ENCODE measurements around the gene PRCD.
A peak's percentile ranks its signal among the peaks of the same experiment; 100 is the strongest.
"Not testable (repeated sequence)": the region's sequence is repeated elsewhere in the genome, so short reads cannot be mapped to it uniquely, and the experiment has no call there.

The PRCD gene

DNA sequence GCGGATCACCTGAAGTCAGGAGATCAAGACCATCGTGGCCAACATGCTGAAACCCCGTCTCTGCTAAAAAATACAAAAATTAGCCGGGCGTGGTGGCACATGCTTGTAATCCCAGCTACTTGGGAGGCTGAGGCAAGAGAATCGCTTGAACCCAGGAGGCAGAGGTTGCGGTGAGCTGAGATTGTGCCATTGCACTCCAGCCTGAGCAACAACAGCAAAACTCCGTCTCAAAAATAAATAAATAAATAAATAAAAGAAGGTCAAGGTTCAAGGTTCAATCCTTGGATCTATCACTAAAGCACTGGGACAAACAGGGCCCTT lies 14.4 kb upstream of the PRCD start:
- DNase-seq = not testable (repeated sequence)

DNA sequence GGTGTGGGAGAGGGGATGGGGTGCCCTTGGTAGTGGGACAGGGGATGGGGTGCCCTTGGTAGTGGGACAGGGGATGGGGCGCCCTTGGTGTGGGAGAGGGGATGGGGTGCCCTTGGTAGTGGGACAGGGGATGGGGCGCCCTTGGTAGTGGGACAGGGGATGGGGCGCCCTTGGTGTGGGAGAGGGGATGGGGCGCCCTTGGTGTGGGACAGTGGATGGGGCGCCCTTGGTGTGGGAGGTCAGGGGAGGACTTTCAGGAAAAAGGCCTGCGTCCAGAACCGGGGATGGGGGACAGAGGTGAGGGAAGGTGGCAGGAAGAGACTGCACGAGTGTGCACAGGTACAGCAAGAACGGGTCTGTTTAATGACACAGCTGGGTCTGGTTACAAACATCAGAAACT lies 12.8 kb upstream of the PRCD start:
- DNase-seq = not testable (repeated sequence)

DNA sequence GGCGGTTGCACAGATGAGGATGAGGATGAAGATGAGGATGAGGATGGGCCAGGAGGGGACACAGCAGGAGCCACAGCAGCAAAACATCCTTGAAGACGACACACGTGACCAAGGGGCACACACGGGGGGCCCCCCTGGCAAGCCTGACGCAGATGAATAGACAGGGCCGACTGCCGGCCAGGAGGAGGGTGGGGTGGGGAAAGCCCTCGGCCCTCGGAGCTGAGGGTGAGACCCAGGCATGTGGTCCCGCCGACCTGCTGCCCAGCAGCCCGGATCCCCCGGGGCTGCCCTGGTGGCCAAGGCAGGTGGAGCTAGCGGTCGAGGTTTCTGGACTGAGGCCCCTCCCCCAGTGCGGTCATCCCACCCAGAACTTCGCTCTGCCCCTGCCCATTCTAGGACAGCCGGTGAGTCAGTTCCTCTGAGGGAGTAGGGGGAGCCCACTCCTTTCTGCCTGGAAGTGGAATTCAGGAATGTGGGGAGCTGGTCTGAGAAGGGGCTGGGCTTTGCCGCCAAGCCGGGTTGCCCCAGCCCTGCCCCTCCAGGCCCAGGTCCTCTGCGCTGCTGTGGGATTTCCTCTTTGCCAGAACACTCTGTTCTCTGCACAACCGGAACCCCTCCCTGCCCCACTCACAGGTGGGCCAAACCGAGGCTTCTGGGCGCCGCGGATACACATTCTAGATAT lies 12.3 kb upstream of the PRCD start:
- no peak for DNase-seq

DNA sequence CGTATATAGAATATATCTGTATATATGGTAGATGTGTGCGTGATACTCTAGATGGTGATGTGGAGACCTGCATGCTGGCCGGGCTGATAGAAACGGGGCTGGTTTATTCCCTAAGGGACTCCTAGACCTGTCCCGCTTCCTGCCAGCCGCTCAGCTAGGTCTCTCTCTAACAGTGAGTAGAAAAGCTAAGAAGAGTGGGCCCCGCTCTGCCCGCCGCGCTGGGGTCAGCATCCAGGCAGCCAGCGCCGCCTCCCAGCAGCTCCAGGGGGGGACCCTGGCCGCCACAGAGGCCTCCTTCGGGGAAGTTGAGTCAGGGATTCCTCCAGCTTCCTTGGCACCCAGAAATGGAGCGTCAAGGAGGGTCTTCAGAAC lies 11.7 kb upstream of the PRCD start:
- no peak for DNase-seq

DNA sequence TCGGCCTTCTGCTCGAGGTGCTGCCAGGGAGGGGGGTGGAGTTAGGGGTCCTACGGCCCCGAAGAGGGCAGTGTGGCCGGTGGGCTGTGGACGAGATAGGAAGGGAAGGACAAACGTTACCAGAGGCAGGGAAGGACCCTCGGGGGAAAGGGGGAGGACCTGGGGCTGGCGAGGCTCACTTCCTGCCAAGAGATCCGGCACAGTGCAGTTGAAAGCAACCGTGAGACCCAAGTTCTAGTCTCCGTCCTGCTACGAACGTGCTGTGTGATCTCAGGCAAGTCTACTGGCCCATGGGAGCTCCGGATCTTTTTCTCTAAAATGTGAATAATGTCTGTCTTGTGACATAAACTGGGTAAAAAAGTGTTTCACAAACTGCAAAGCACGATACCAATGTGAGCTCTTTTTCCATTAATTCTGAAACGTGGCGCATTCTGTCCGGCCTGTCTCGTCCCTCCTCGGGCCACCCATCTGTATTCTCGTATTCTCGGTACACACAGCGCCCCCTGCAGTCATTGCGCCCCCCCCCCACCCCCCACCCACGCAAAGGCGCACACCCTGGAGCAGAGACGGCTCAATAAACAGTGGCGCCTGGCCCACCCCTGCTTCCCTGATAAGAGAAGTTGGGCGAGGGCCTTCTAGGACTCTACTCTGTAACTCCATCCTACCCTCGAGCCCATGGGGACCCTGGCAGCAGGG lies 11.2 kb upstream of the PRCD start:
- no peak for DNase-seq

DNA sequence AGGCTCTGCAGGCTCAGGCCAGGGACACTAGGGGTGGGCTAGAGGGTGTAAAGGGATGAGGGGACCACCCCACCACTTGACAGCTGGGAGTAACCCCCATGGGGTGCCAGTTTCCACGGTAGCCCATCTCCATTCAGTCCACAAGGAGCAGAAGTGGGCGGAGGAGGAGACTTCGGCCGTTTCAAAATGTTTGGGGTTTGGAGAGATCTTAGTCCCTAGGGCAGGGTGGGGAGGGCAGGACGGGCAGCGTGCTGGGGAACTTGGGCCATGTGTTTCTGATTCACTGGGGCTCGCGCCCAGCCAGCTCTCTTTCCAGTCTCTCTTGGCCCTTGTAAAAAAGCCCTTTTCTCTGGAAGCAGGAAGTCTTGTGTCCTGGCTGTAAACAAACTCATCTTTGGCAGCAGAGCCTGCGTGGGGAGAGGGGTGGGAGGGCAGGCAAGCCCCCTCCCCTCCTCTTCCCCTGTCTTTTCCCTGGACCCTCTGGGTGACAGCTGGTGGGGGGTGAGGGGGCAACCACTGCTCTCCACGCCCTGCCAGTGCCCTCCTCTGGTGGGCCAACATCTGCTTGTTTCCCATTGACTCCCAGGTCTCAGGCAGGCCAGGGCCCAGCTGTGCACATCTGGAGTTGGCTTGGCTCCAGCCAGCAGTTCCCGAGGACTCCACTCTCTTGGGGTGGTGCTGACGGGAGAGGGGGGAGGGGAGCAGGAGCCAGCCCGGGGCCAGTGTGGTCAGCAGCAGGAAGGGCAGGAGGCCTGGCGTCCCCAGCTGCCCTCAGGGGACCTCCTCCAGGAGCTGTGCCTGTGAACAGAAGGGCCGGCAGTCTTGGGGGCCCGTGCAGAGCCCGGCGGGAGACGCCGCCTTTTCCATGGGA lies 10.4 kb upstream of the PRCD start:
- DNase-seq = peak in 24 of 56 donors; percentile 19 to 79 (median 43)

DNA sequence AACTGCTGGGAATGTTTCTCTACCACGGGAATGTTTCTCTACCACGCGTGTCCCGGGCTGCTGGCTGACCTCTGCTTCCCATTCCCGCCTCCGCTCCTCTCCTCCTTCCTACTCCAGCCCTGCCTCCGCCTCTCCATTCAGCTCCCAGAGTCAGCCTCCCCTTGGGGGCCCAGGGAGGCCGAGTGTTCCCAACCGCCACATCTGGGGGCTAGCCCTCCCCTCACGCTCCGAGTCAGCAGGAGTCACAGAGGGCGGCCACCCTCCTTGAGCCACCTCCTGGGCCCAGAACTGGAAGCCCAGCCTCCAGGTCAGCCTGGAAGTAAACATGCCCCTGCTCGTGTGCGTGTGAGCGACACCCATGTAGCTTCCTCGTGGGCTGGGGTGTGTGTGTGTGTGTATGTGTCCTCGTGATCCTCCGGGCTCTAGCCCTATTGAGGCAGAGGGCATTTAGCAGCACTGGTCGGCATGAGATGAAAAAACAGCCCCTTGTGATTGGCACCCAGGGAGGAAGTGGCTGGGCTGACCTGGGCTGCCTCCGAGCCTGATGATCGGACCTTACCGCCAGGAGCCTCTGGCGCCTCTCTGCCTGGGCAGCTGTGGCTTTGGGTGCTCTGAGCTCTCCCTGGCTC lies 9.6 kb upstream of the PRCD start:
- DNase-seq = no peak

DNA sequence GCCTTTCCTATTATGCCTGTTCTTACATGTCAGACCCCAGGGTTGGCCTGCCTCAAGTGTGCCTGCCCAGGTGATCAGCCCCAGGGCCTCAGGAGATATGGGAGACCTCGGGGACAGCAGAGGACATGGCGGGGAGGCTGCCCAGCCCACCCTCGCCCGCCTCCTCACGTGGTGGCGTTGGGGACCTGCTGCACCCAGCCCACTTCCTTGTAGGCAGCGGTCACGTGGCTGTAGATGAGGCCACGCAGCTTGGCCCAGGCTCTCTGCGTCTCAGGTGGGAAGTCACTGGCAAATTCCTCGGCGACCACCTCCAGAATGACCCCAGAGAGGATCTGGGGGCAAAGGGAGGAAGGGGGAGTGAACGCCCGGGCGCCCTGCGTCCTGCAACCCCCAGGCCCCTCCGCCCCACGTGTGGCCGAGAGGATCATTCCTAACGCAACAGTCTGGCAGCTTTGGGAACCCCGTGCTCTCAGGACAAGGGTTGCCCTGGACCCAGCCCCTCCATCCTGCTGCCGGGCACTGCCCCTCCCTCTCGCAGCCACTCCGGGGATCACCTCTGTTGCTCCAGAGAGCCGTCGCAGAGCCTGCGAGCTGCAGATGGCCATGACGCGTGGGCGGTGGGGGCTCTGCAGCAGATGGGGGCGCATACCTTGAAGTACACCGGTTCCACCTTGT lies 8.9 kb upstream of the PRCD start:
- no peak for DNase-seq

DNA sequence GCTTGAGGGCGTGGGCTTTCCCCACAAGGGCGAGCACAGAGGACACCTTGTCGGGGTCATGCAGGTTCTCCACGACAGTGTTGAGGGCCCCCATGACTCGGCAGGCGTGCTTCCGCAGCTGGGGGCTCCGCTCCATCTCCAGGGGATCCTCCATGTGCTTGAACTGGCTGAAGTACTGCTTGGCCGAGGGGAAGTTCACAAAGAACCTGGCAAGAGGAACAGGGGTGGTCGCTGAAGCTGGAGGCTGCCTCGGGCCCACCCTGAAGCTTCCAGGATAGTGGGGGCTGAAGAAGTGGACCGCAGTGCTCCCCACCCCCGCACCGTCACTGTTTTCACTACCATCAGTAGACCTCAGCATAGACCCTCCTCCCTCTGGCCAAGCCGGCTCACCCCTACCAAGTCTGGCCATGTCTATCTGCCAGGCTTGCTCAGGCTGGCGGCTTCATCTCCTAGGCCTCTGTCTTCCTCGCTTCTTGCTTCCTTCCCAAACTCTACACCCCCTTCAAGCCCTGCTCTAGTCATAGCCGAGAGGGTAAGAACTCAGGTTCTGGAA lies 8.3 kb upstream of the PRCD start:
- DNase-seq = no peak

DNA sequence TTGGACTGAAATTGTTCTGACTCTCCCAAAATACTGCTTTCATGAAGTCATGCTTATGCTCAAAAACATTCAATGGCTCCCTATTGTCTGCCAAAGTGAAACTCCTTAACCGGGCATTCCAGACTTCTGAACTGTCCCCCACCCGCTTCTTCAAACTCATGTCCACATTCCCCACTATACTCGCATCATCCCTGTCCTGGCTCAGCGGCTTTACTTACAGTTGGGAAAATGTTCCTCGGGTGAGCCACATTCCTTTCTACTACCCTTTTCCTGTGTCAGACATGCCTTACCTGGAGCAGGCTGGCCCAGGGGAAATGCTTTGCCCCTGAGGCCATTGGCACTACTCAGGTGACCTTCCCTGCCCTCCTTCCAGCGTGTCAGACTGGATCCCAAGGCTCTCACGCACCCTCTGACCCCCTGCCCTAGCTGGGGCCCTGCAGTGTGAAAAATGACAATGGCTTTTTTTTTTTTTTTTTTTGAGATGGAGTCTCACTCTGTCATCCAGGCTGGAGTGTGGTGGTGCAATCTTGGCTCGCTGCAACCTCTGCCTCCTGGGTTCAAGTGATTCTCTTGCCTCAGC lies 7.7 kb upstream of the PRCD start:
- no peak for DNase-seq

DNA sequence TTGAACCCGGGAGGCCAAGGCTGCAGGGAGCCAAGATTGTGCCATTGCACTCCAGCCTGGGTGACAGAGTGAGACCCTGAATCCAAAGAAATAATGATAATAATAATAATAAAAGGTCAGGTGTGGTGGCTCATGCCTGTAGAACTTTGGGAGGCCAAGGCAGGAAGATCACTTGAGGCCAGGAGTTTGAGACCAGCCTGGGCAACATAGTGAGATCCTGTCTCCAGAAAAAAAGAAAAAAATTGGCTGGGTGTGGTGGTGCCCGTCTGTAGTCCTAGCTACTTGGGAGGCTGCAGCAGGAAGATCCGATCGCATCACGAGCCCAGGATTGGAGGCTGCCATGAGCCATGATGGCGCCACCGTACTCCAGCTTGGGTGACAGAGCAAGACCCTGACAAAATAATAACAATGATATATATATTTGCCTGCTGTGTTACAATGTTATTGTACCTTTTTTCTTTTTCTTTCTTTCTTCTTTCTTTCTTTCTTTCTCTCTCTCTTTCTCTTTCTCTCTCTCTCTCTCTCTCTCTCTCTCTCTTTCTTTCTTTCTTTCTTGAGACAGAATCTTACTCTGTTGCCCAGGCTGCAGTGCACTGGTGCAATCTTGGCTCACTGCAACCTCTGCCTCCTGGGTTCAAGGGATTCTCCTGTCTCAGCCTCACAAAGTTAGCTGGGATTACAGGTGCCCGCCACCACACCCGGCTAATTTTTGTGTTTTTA lies 6.0 kb upstream of the PRCD start:
- DNase-seq = not testable (repeated sequence)

DNA sequence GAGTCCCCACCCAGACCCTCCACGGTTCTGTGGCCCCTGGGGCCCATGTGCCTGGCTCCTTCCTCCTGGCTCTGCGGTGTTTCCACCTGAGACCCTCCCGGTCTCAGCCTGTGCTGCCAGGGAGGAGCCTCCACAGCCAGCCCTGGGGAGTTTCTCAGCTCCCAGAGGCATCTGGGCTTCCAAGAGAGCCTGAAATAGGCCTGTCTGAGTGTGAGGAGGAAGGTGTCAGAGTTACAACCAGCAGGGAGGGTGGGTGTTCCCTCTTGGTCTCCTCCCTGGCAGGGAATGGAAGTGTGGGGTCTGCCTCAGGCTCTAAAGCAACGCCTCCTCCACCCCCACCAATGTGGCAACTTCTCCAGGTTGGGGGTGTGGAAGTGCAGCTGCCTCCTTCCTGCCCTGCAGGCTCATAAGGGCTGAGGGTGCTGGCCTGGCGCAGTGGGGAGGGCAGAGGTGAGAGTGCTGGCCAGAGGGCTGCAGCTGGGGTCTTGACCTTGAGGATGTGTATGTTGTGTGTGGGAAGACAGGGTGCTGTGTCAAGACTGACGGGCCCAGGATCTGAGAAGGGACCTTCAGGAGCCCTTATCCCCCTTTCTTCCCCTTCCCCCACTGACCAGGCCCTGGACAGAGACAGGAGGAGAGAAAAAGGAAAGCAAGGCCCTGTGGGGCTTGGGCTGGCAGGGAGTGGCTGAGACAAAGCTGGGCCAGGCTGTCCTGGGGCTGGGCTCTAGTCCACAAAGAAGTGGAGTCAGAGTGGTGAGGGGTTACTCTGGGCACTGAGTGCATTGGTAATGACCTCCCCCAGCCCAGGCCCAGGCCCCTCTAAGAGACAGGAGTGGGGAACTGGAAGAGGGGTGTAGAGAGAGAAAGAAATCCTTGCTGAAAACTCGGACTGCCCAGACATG lies 4.8 kb upstream of the PRCD start:
- peak in 1 of 56 donors; percentile 24 for DNase-seq

DNA sequence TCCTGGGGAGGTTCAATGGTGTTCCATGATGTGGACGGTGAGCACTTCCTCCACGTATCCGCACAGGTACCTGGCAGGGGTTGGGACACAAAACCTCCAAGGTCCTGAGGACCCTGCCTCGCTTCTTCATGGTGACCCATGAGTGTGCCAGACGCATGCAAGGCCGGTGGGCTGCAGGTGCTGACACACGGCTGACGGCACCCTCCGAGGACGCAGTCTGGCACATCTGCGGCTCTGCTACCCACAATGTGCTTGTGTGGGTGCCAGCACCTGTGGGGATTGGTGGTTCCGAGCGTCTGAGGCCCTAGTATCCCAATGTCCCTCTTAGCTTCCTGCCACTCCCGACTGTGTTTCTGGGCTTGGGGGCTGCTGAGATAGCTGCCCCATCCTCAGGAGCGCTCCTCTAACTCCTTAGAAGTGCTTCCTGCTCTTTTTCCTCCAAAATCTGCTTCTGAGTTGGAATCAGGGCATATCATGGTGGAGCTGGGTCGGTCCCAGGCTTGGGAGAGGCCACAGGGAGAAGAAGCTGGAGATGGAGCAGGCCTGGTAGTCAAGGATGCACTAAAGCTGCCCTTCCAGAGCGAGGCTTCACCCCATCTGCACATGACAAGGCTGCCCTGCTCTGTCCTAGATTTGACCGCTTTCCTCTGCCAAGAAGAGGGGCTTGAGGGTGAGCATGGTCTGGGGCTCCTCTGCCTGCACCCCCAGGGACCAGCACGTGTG lies 3.9 kb upstream of the PRCD start:
- no peak for DNase-seq

DNA sequence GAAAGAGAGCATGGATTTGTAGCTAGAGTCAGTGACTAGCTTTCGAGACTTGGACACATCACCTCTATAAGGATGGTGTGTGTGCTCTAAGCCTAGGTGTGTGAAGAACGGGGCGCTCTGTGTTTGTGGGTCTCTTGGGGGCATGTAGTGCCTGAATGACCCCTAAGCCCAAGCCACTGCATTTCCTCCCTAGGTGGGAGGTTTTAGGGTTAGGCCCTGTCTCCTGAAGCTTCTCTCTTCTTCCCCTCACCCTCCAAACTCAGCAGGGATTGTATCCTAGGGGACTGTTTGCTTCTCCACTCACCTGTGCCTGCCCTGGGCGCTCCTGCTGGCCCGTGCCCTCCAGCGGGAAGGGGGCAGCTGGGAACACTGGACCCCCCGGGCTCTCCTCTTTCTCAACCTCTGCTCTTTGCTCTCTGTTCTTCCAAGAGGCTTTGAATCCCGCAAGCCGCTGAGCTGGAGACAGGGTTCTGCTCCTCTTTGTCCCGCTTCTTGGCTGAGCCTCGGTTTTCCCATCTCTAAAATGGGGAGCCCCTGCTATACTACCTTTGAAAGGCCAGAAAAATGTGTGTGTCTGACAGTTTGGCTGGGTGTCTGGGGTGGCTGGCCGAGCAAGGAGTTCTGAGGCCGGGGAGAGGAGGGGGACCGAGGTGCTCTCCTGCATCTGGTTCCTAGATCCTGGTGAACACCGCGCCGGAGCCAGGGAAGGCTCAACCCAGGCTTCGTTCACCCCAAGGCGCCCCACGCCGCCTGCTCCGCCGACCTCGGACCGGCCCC lies 3.1 kb upstream of the PRCD start:
- no peak for DNase-seq

DNA sequence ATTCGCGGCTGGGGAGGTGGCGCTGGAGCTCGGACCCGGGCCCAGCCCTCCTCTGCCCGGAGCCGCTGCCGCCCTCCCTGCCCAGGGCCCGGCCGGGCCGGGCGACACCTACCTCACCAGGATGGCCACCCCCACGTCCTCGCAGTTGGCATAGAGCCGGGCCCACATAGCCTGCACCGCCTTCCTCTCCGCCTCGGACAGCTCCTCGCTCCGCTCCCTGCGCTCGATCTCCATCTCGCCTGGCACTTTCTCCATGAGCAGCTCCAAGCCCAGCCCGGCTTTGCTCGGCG lies 2.6 kb upstream of the PRCD start:
- peak in 1 of 56 donors; percentile 42 for DNase-seq

DNA sequence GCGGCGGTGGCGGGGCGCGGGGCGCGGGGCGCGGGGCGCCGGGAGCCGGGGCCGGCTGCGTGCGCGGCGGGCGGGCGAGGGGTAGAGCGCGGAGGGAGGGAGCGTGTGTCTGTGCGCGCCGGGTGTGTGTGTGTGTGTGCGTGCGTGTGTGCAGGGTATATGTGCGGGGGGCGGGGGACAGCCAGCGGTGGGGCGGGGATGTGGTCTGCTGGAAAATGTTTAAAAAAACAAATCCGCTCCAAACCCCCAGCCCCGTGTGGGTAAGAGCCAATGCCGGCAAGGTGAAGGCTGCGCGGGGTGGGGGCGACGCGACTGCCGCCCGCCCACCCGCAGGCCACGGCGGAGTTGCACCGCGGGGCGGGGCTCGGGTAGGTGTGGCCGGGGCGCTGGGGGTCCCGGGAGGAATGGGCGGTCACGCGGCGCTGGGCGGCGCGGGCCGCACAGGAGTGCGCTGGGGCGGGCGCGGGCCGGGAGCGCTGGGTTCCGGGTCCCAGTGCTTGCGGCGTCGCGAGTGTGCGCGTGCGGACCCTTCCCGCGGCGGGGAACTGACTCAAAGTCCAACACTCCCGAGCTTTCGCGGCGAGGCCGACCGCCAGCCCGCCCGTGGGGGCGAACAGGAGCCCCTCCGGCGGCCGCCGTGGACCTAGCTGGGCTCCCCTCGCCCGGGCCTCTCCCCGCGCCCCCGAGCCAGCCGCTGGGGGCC lies 2.1 kb upstream of the PRCD start, which contains the start of gene CYGB:
TSS of gene CYGB (minus strand) at position 132 of the 703 bp plus-strand sequence. CDS start 167 bp downstream, outside the sequence.
- DNase-seq = peak in 2 of 56 donors; percentile 29 to 42
